AG20443 (cell line): ENCODE measurements around the gene PDXDC1.
"Not testable (repeated sequence)": the region's sequence is repeated elsewhere in the genome, so short reads cannot be mapped to it uniquely, and the experiment has no call there.

Source experiments
- DNase-seq: peaks from one replicate; pipeline ENCODE4 v3.0.0; 2012; ENCODE audit warnings: low spot score, mixed read lengths

Gene PDXDC1

DNA sequence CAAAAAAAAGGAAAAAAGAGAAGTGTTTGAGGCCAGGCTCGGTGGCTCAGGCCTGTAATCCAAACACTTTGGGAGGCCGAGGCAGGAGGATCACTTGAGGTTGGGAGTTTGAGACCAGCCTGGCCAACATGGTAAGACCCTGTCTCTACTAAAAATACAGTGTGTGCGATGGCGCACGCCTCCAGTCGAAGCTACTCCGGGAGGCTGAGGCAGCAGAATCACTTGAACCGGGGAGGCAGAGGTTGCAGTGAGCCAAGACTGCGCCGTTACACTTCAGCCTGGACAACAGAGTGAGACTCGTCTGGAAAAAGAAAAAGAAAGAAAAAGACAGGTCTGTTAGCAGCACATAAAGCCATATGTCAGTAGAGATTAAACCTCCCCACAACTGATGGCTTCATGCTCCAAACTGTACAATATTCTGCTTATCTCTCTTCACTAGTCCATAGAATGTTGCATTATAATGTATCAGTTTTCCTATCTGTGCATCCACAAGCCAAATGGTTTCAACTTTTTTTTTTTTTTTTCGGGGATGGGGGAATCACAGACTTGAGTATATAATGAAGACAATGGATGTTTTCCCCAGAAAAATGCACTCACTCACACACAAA, 3.1 kb upstream of the PDXDC1 start:
- DNase-seq = not testable (repeated sequence)

DNA sequence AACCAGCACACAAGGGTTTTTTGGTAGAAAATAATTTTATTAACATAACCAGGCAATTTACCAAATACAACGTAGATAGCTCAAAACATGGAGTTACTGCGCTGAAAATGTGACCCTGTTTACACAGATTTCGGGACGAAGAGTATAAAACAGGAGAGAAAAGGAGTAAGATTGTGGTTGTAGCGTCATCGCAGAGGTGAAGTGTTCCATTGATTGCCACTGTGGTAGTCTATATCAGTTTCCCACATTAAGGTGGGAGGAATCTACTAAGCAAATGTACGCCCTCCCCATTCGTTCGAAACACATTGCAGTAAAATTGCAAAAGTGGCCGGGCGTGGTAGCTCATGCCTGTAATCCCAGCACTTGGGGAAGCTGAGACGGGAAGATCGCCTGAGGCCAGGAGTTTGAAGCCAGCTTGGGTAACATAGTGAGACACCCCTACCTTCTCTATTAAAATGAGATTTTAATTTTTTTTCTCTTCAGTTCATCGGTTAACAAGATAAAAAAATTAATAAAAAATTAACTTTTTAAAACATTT, 972 bp upstream of the PDXDC1 start:
- DNase-seq = not testable (repeated sequence)

DNA sequence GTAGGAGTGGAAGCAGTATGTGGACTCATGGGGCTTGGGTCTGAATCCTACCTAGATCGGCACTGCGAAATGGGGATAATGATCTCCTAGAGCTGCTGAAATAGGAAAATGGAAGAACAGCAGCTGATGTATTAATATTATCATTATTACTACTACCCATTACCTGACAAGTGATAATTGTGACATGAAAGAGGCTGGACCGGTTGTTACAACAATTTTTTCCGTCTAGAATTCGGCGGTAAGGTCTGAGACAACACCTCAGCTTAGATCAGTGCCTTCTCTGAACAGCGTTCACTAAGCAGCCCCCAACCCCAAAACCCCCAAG, 533 bp upstream of the PDXDC1 start:
- not testable (repeated sequence) for DNase-seq

DNA sequence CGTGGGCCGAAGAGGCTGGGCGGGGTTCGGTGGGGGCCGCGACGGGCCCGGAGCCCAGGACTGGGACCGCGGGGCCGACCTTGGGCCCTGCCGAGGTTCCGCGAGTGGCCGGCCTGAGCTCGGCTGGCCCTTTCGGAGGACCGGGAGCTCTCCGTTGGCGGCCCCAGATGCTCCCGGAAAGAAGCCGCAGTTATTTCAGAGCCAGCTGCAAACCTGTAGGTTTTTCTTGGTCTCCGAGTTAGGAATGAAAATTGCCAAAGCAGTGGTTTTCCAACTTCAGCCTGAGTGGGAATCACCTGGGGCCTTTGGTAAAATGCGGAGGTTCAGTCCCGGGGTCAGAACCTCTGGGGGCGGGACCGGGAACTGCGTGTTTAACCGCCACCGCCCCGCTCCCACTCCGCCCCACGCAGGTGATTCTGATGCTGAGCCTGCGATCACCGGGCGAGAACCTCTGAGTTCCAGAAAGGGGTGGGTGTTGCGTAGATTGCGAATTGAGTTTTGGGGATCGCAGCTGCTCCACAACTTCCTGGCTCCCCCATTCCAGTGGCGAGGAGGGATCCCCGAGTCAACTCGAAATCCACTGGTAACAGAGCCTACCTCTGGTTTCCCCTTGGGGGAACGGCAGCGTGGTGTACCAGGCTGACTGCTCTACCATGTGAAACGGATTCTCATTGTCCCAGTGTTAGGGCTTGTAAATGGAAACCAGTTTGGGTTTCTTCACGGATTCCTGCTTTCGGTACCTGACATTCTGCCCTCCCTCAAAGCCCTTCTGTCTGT, 780 bp downstream of the PDXDC1 start:
- DNase-seq = peak; percentile 25

DNA sequence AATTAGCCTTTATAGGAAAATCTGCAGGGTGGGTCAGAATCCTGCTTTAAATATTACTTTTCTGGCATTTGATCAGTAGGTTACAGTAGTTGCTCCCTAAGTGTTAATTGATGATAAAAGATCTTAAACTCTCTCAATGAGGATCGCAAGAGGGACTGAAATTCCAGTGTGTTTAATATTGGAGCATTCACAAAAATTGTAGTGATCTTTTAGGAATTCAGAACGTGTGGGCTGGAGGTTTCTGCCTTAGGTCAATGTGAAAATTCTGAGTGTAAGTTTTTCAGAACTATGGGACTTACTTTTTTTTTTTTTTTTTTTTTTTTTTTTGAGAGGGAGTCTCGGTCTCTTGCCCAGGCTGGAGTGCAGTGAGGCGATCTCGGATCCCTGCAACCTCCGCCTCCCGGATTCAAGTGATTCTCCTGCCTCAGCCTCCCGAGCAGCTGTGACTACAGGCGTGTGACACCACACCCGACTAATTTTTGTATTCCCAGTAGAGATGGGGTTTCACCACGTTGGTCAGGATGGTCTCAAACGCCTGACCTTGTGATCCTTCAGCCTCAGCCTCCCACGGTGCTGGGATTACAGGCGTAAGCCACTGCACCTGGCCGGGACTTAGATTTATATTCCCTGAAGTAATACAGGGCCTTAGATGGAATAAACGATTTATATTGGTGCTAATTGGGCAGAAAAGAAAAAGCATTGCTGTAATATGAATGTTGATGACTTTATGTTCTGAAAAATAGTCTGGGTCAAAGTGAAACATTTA, 2.3 kb downstream of the PDXDC1 start:
- not testable (repeated sequence) for DNase-seq

DNA sequence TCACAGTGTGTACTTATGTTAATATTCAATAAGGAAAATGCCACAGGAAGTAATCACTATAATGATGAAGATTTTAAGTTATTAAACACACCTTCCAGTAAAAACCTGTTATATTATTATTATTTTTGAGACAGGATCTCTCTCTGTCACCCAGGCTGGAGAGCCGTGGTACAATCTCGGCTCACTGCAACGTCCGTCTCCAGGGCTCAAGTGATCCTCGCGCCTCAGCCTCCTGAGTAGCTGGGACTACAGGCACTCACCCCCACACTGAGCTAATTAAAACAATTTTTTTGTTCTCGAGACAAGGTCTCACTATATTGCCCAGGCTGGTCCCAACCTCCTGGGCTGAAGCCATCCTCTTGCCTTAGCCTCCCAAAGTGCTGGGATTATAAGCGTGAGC, 3.5 kb downstream of the PDXDC1 start:
- not testable (repeated sequence) for DNase-seq

DNA sequence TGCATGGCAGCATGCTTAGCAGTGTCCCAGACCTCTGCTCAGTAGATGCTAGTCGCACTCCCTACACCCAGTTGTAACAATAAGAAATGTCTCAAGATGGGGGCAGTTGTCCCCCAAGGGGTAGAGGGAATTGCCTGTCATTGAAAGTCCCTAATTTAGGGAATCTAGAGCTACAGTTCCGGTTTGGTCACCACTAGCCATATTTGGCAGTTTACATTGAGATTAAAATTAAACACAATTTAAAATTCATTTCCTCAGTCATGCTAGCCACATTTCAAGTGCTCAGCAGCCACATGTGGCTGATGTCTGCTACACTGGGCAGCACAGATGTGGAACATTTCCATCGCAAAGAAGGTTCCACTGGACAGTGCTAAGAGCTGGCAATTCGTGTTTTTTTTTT, 4.1 kb downstream of the PDXDC1 start:
- not testable (repeated sequence) for DNase-seq

DNA sequence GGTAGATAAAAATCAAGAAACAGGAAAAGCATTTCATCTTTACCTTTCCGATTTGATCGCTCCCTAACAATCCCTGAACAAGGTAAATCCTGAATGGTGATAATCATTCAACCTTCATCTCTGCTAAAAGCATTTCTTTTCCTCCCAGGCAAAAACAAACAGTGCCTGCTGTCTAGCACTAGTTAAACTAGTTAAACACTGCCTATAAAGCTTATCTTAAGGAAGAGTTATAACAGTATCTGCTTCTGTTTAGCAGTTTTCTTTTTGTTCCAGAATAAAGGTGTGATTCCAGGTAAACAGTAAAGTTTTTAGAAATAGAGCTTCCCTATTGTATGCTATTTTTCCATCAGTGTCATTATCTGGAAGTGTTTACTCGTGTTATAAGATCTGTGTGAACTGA, 6.4 kb downstream of the PDXDC1 start:
- not testable (repeated sequence) for DNase-seq

DNA sequence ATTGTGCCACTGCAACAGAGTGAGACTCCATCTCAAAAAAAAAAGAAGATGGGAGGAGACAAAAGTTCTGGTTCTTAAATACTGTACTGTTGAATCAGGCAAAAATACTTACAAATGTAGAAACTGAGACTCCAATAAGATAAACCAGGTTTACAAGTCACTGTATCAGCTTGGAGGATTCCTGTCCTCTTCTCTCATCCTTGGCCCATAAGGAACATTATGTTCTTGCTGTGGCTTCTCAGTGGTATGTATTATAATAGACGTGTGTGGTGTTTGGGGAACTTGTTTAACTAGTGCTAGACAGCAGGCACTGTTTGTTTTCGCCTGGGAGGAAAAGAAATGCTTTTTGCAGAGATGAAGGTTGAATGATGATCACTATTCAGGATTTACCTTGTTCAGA, 7.7 kb downstream of the PDXDC1 start:
- DNase-seq = not testable (repeated sequence)

DNA sequence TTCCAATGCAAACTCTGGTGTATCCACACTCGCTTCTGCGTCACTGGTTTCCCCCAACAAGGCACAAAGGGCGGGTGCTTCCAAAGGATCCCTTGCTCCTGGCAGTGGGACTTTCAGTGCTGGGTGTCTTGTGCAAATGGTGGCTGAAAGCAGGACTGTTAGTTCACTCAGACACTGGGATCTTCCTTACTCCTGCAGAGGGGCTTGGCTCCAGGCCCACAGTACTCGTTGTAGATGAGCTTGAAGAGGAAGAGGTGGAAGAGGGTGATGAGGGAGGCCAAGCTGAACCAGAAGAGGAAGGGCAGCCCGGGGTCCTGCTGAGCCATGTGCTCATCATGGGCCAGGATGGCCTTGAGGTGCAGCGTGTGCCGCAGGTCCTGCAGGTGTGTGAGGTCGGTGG, 13.3 kb downstream of the PDXDC1 start:
- DNase-seq = not testable (repeated sequence)

DNA sequence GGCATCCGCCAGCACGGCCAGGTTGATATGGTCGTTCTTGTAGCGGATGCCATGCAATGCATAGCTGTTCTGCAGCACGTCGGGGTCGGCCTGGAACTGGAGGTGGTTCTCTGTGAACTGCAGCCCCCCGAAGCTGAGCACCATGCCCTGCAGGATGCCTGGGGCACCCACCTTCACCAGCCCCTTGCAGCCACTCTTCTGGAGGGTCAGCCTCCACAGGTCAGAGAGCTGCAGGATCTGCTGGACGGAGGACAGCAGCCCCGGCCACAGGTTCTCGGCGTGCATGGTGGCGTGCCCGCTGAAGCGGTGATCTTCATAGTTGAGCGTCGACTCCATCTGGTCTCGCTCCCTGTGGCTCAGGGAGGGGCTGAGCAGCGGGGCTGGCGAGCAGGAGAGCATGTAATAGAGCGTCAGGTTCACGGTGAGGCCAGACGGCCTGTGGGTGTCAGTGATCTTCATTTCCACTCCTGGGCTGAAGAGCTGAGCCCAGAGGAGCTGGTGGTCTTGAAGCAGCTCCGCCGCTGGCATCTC, 13.9 kb downstream of the PDXDC1 start:
- not testable (repeated sequence) for DNase-seq

DNA sequence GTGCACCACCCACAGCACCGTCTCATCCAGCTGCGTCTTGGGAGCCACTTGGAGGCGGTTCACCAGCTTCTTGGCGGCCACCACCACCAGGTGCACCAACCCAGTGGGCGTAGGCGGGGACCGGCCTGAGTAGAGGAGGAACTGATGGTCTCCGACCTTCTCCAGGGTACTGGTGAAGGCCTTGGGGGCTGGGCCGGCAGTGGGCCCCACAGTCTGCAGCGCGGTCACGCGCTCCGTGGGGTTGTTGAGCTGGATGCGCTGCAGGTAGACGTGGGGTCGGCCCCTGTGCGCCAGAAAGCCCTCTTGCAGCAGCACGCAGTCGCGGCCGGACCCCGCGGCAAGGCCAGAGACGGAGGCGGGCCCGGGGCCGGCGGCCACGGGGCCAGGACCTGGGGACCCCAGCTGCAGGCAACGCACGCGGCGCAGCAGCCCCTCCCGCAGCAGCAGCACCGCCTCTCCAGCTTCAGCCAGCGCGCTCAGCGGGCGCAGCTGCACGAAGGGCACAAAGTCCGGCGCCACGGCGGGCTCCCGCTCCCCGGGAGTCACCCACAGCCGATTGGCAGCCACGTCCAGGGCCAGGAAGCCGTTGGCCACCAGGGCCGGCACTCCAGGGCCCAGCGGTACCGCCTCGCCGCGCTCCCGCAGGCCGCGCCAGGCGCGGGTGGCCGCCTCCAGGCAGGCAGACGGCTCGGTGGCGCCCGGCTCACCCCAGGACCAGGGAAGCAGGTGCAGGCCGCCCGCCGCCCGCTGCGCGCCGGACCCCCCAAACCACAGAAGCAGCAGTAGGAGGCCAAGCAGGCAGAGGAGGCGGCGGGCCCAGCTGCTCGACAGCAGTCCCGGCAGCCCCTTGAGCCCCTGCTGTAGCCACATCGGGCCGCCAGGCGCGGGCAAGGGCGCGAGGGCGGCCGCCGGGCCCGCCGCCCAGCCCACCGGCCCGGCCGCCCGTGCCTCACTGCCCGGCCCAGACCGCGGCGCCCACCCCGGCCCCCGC, 14.8 kb downstream of the PDXDC1 start:
- DNase-seq = not testable (repeated sequence)

DNA sequence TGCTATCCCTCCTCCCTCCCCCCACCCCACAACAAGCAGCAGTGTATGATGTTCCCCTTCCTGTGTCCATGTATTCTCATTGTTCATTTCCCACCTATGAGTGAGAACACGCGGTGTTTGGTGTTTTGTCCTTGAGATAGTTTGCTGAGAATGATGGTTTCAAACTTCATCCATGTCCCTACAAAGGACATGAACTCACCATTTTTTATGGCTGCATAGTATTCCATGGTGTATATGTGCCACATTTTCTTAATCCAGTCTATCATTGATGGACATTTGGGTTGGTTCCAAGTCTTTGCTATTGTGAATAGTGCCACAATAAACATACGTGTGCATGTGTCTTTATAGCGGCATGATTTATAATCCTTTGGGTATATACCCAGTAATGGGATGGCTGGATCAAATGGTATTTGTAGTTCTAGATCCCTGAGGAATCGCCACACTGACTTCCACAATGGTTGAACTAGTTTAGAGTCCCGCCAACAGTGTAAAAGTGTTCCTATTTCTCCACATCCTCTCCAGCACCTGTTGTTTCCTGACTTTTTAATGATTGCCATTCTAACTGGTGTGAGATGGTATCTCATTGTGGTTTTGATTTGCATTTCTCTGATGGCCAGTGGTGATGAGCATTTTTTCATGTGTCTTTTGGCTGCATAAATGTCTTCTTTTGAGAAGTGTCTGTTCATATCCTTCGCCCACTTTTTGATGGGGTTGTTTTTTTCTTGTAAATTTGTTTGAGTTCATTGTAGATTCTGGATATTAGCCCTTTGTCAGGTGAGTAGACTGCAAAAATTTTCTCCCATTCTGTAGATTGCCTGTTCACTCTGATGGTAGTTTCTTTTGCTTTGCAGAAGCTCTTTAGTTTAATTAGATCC, 18.7 kb downstream of the PDXDC1 start:
- DNase-seq = not testable (repeated sequence)

DNA sequence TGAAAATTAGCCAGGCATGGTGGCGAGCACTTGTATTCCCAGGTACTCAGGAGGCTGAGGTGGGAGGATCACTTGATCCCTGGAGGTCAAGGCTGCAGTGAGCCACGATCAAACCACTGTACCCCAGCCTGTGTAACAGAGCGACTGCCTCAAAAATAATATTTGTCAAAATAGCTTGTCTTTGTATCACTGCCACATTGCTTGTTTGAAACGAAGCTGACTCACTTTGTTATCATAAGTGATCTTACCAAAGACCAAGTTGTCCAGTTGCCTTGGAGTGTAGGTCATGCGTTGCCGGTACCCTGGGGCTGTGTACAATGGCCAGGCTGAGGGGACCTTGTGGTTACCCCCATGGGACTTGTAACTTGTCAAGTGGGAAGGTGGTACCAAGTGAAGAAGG, 21.9 kb downstream of the PDXDC1 start:
- DNase-seq = not testable (repeated sequence)

DNA sequence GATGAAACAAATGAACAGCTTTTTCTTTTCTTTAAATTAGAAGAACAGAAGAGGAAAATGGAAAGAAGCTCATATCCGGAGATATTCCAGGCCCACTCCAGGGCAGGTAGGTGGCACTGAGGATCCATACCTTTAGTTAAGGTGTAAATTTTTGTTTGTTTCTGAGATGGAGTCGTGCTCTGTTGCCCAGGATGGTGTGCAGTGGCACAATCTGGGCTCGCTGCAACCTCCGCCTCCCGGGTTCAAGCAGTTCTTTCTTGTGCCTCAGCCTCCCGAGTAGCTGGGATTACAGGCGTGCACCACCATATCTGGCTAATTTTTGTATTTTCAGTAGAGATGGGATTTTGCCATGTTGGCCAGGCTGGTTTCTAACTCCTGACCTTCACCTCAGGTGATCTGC, 23.5 kb downstream of the PDXDC1 start:
- not testable (repeated sequence) for DNase-seq

DNA sequence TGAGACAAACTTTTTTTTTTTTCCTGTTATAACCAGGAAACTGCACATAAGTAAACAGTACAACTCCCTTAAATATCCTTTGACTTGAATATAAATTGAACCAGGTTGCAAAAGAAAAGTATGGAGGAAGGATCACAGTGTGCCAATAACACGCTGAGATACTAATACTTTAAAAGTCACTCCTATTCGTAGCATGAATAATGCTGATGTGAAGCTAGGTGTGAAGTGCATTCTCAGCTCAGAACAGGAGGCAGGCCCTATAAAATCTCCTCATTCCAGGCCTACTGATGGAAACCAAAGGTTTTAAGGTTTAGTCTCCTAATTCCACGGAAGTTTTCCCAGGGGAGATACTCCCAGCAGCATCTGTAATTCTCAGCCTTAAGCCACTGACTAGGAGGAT, 25.0 kb downstream of the PDXDC1 start:
- not testable (repeated sequence) for DNase-seq

DNA sequence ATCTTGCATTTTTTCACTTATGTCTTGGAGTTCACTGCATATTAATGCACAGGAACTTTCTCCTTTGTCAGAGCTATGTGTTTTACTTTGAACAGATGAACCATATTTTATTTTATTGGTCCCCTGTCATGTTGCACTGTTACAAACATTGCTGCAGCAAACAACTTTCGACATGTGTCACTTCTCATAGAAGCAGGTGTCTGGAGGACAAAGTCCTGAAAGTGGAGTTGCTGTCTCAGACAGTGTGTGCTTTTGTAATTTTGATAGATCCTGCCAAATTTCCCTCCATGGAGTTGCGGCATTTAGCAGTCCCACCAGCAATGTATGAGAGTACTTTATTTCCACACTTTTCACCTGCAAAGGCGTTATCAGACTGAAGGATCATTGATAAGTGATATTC, 27.6 kb downstream of the PDXDC1 start:
- not testable (repeated sequence) for DNase-seq

DNA sequence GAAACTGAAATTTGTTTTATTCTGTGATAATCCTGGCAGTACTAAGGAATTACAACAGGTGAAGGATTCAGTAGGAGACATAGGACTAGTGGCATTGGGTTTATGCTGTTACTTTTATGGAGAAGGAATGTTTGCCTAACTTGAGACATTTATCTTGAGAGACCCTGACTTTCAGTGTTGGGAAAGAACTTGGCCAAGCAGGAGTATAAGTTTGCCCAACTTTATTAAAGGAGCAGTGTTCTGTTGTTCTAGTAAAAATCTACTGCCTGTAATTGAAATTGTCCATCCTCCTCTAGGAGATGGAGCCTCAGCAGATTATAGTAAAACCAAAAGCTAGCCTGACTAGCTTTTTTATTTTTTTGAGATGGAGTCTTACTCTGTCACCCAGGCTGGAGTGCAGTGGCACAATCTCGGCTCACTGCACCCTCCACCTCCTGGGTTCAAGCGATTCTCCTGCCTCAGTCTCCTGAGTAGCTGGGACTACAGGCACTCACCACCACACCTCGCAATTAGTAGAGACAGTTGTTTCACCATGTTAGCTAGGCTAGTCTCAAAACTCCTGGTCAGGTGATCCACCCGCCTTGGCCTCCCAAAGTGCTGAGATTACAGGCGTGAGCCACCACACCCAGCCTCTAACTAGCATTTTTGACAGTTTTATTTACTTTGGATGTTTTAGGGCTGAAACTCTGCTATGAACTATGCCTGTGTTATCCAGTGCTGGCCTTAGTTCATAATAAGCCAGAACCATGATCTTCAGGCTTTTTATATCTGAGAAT, 30.7 kb downstream of the PDXDC1 start:
- DNase-seq = not testable (repeated sequence)

DNA sequence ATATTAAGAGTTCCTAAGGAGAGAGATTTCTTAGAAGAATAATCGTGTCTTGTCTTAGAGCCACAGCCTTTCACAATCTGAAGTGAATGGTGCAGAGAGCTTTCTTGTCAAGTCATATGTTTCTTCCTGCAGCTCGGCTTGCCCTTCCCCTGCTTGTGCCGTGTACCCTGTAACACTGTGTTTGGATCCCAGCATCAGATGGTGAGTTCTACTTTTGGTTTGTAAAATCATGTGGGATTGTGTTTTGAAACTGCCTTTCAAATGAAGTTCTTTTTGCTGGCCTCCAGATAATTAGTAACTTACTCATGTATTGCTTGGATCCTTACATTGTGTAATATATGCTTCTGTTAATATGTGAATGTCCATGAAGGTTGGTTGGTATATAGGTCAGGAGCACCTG, 33.8 kb downstream of the PDXDC1 start:
- DNase-seq = not testable (repeated sequence)
